NOMO-1 treated with dmso at 0.1 percent for 144 hours (cell line): ENCODE data around the gene RBM4.
A peak's percentile ranks its signal among the peaks of the same experiment; 100 is the strongest.

Experiments used
- DNase-seq: peaks from one replicate; lab custom pipeline; 2025; ENCODE audit not compliant: unreplicated experiment; lab: John Stamatoyannopoulos, UW

The RBM4 gene

GRCh38 chr11:66651016-66651415 is 12.5 kb downstream of the RBM4 start:
- DNase-seq: no peak

- no peak for DNase-seq
Measured at GRCh38 chr11:66652651-66653050, 14.1 kb downstream of the RBM4 start.

GRCh38 chr11:66653123-66653522 is 14.6 kb downstream of the RBM4 start:
- no peak for DNase-seq

DNA sequence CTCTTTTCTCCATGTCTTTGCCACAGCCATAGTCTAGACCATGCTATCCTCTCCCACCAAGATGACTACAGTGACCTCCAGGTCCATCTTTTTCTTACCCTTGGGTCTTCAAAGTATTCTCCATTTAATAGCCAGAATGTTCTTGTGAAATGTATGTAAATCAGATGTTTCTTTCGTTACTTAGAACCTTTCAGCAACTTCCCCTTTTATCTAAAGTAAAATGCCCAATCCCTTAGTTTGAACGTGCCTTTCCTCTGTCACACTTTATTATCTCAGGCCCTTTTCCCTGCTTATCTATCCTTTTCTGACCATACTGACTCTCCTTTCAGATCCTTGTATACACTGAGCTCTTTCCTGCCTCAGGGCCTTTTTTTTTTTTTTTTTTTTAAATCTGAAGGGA is 21.3 kb downstream of the RBM4 start:
- DNase-seq: peak; percentile 62

DNA sequence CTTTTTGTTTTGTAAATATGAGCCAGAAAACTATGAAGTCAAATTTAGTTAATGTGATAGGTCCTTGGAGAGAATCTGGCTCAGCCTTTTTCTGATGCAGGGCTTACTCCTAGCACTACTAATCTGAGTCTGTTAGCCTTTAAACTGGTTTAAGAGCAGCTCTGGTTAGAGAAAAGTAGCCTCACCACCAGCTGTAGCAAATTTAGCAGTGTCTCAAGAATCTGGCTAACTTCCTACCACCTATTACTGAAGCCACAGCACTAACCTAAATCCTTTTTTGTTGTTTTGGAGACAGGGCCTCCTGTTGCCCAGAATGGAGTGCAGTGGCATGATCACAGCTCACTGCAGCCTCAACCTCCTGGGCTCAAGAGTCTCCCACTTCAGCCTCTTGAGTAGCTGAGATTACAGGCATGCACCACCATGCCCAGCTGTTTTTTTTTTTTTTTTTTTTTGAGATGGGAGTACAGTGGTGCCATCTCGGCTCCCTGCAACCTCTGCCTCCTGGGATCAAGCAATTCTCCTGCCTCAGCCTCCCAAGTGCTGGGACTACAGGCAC is 25.3 kb downstream of the RBM4 start:
- DNase-seq: no peak

DNA sequence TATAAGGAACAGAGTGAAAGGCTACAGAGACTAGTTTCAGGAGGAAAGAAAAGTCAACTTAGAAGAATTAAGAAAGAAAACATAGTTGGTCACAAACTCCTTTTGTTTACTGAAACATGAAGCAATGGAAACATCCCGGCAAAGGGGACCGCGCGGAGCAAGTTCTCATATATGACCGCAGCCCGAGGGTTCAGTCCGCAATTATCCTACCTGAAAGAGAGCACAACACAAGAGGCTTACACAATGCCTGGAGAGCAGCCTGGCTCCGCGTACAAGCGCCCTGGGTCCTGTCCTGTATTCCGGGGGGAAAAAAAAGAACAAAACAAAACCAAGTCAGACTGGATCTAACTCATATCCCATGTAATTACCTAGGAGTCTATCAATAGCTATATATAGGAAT is 26.9 kb downstream of the RBM4 start:
- no peak for DNase-seq

DNA sequence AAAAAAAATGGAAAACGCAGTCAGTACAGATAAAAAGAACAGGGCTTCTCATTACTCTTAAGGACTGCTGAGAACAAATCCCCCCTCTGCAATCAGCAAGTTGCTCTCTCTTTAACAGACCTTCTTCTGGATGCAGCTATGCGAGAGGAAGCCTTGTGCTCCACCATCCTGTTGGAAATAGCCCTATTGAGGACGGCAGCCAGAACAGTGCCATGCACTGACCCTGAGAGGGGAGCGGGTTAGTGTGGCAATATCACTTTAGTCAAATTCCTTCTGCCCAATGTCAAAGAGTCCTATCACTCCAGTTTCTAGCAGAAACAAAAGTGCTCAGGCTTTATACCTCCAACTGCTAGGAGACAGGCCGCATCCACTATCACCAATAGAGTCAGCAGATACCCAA is 32.3 kb downstream of the RBM4 start:
- DNase-seq: no peak

- no peak for DNase-seq
Measured at GRCh38 chr11:66674964-66675602, 36.6 kb downstream of the RBM4 start.

DNA sequence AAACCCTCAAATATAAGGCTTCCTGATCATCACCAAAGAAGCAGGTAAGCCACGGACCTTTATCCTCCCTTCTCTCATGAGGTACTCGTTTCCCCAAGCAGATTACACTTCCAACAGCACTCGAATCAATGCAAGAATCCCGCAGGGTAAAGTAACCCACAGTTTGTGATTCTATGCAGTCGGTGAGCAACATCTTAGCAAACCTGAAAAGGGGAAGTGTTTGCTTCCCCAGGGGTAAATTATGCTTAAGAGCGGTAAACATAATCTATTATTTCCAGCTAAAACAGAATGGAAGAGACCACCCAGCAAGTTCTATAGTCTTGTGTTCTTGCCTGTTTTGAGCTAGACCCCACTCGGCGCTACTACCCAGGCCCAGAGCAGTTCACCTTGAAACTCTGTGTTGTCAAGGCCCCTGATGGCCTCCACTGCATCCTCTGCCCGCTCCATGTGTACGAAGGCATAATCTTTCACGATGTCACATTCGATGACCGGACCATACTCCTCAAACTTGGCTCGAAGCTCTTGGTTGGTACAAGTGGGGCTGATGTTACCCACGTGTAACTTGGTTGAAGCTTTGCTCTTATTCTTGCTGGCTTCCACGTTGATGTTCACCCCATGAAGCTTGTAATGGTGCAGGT is 37.9 kb downstream of the RBM4 start:
- DNase-seq: peak; percentile 37

GRCh38 chr11:66676931-66677598 is 38.6 kb downstream of the RBM4 start:
- no peak for DNase-seq

- DNase-seq: peak; percentile 94
Measured at GRCh38 chr11:66677599-66678375, 39.3 kb downstream of the RBM4 start, which contains the start of gene RBM4B. Gene RBM4B, minus strand, starts transcription at chr11:66677887. Its CDS starts 808 bp downstream, at chr11:66677079.

GRCh38 chr11:66680966-66681645 is 42.6 kb downstream of the RBM4 start:
- no peak for DNase-seq

GRCh38 chr11:66683877-66684276 is 45.4 kb downstream of the RBM4 start:
- DNase-seq: no peak

DNA sequence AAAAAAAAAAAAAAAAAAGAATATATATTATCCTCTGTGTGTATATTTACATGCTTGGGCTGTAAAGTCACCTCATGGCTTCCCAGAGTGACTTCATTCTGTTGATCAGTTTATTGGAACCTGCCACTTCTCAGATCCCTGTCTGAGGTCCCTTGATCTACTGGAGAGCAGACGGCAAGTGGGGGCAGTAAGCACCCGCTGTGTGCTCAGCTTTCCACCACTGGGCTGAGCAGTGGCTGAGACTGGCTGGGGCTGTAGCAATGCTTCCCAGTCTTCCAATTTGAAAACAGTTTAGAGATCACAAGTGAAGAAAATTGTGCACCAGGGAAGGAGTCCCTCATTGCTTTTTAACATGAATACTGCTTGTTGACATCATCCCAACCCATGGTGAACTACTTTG is 46.1 kb downstream of the RBM4 start:
- no peak for DNase-seq

DNA sequence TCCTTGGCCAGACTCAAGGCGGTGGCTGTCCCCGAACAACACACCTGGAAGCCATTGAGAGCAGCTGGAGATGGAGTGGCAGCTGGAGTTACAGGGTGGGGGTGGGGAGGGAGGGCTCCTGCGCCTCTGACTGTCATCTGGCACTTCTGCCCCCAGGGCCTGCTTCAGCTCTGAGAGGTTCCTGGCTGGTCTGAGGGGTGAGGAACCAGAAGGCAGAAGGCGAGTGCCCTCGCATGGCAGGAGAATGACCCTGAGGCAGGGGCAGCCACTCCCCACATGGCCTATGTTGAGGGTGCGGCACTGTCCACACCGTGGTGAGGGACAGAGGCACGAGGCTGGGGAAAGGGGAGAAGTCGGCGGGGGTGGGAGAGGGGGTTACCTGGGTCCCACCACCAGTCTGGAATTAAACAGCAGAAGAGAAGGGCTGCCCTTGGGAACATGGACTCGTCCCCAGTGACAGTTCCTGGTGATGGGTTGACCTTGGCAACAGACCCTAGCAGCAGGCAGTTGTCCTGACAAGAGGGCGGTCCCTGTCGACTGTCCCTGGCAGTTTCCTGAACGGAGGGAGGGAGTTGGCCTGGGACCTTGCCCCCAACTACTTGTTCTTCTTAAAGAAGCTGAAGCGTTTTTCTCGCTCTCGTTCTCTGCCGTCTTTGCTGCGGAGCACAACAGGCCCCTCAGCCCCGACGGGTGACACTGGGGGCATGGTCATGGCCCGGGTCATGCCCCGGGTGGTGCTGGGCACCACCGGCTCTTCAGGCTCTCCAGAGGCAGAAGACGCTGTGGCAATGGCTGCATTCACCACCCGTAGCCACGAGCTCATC is 47.0 kb downstream of the RBM4 start:
- no peak for DNase-seq

DNA sequence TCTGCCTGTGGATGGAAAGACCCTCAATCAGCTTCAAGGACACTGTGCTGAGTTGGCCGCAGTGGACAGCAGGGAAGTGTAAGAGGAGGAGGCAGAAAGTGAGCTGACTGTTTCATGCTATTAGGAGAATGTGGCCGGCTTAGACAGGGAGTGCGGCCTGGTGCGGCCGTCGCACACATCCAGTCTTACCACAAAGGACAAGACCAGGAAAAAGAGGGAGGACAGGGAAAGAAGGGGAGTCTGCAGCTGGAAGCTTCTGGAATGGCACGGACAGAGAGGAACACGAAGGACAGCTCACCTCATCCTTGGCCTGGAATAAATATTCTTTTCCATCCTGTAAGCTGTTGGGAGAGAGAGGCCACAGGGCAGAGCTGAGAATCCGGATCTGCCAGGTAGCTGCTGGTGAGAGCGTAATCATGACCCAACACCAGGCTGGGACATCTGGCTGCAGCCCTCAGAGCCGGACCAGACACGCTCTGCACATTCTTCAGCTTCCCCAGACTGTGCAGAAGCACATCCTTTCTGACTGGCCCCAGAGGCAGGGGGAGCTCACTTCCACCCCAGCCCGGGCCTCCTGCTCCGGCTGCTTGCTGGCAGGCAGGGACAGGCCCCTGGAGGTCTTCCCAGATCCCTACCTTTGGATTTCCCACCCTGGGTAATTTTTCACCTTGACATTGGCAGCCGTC is 47.7 kb downstream of the RBM4 start:
- DNase-seq: no peak

DNA sequence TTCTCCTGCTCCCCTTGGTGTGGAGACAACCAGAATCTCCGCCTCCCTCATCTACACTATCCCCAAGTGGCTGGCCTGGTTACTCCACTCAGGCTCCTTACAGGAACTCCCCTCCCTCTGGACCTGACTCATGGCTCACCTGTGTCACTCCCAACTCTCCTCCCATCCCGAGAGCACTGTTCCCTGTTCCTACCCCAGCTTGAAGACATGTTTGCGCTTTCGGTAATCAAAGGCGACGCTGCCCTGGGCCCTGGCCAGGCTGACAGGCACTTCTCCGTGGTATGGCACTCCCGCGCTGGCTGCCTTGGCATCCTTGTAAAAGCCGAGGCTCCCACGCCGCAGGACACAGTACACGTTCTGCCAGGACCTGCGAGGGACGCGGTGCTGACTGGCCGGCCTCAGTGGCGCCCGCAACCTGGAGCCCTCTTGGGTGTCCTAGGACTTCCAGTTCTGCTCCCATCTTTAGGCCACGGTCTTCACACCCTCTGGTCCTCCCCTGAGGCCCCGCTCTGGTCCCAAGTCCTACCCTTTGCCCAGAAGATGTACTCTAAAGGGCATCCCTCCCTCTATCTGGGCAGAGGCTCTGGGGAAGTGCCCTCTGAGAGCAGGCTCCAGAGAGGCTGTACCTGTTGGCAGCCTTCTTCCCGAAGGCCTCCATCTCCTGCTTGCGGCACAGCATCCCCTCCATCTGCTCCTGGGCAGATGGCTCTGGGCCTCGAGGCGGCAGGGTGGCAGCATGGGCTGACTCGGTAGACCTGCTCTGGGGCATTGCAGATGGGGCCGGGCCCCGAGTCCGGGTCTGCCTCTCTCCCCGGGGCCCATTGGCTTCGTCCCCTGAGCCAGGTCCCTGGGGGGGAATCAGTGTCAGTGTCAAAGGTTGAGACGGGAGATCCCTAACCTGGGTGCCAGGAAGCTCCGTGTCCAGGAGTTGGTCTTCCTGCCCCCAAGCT is 48.6 kb downstream of the RBM4 start:
- DNase-seq: no peak

GRCh38 chr11:66687831-66688281 is 49.4 kb downstream of the RBM4 start:
- no peak for DNase-seq
